HepG2 (cell line): ENCODE data around the gene PRR36. TPM values are rescaled to one million over a fixed set of nuclear protein-coding genes. Genes with fewer than 3 reads are reported as not detected.

Experiments
- ARID4A ChIP-seq: sonication (generic); formaldehyde crosslinking; IDR thresholded peaks from 2 replicates; pipeline ENCODE4 v1.5.0; 2020; ENCODE audit warnings: mild to moderate bottlenecking, missing genetic modification reagents, borderline replicate concordance
- EHMT2 ChIP-seq: fragments of 200-600 bp; sonication (generic); IDR thresholded peaks from 2 replicates; pipeline ENCODE4 v1.7.0; 2017; ENCODE audit warnings: antibody characterized with exemption, low read depth, low read length, borderline replicate concordance
- EZH2 ChIP-seq: conservative IDR thresholded peaks from 2 replicates; pipeline ENCODE4 v1.6.1; 2012; ENCODE audit warnings: mild to moderate bottlenecking, low read depth, low read length, moderate library complexity
- GABPA ChIP-seq, 2 experiments: IDR thresholded peaks; 2 replicates each; pipeline ENCODE4 v1.6.1; 2011 to 2016; ENCODE audit warnings: low read depth in 2 of 2, low read length in 1 of 2, missing biosample characterization in 1 of 2, missing genetic modification characterization in 1 of 2
- KLF9 ChIP-seq: IDR thresholded peaks from 2 replicates; pipeline ENCODE4 v1.6.1; 2016; ENCODE audit warnings: low read depth
- MED13 ChIP-seq: sonication (generic); formaldehyde crosslinking; IDR thresholded peaks from 2 replicates; pipeline ENCODE4 v1.5.0; 2020; ENCODE audit warnings: missing genetic modification reagents
- NCOA2 ChIP-seq: sonication (generic); formaldehyde crosslinking; IDR thresholded peaks from 2 replicates; pipeline ENCODE4 v1.8.0; 2022; ENCODE audit warnings: inconsistent platforms
- RNF219 ChIP-seq: sonication (generic); formaldehyde crosslinking; IDR thresholded peaks from 2 replicates; pipeline ENCODE4 v1.5.0; 2020; ENCODE audit warnings: mild to moderate bottlenecking, missing genetic modification reagents
- SMARCE1 ChIP-seq: fragments of 450-650 bp; IDR thresholded peaks from 2 replicates; pipeline ENCODE4 v1.6.1; 2017; ENCODE audit warnings: borderline replicate concordance
- TRIM24 ChIP-seq: sonication (generic); formaldehyde crosslinking; IDR thresholded peaks from 2 replicates; pipeline ENCODE4 v1.8.0; 2022; ENCODE audit warnings: mild to moderate bottlenecking, missing genetic modification reagents
- ZBTB10 ChIP-seq: sonication (generic); formaldehyde crosslinking; IDR thresholded peaks from 2 replicates; pipeline ENCODE4 v1.4.0; 2020; ENCODE audit warnings: missing genetic modification reagents, borderline replicate concordance
- ZBTB2 ChIP-seq: sonication (generic); formaldehyde crosslinking; IDR thresholded peaks from 2 replicates; pipeline ENCODE4 v1.8.0; 2022; ENCODE audit warnings: low read depth, missing genetic modification reagents
- ZBTB7A ChIP-seq: sonication (generic); formaldehyde crosslinking; IDR thresholded peaks from 2 replicates; pipeline ENCODE4 v1.8.0; 2022; ENCODE audit warnings: mild to moderate bottlenecking, missing genetic modification reagents
- ZNF264 ChIP-seq: sonication (generic); formaldehyde crosslinking; IDR thresholded peaks from 2 replicates; pipeline ENCODE4 v1.4.0; 2020; ENCODE audit warnings: missing genetic modification reagents
- ZNF367 ChIP-seq: sonication (generic); formaldehyde crosslinking; IDR thresholded peaks from 2 replicates; pipeline ENCODE4 v1.4.0; 2020; ENCODE audit warnings: missing genetic modification reagents, borderline replicate concordance
- ZSCAN5A ChIP-seq: sonication (generic); formaldehyde crosslinking; IDR thresholded peaks from 2 replicates; pipeline ENCODE4 v1.8.0; 2022; ENCODE audit warnings: mild to moderate bottlenecking, missing genetic modification reagents, borderline replicate concordance
- polyA plus RNA-seq, 8 experiments: library from polyadenylated mRNA; depleted of rRNA in 3 of 8; stranded (reverse) in 7 of 8; unstranded in 1 of 8; fragments of >200 nt; fragmentation: Illumina TruSeq in 4 of 8; extraction: Trizol in 4 of 8; gene quantifications; 2 replicates each; pipeline versions ENCODE4 v1.2.1 to v1.2.3, GENCODE V29; 2011 to 2016; ENCODE audit warnings: low read depth in 4 of 8, missing spikeins in 1 of 8, mixed read lengths in 1 of 8; ENCODE audit not compliant: insufficient read depth in 1 of 8
- total RNA-seq, 5 experiments: library from RNA; depleted of rRNA; stranded (reverse); fragments of >200 nt; fragmentation: Illumina TruSeq; extraction: Trizol; gene quantifications; 2 replicates each; pipeline ENCODE4 v1.2.3, GENCODE V29; 2016; ENCODE audit warnings: low read depth in 1 of 5

The PRR36 gene
- total and polyA plus RNA-seq, 2 of the 13 experiments (the other 11 are each of a cell fraction or from before 2014, with no cell fraction given), result 0.07 to 0.17 TPM

GRCh38 chr19:7918615-7919421 lies 44.6 kb upstream of the PRR36 start (continued):
- no peak for TF ChIP-seq SMARCE1
- TF ChIP-seq NCOA2 (CRISPR knock-in tag), result no peak; the same call in 1 of the 2 replicates
- no peak for TF ChIP-seq EHMT2
- no peak for TF ChIP-seq ZBTB2 (CRISPR knock-in tag)
- no peak for TF ChIP-seq ZBTB10 (CRISPR knock-in tag)
- TF ChIP-seq KLF9, result no peak
- TF ChIP-seq RNF219, result no peak
- no peak for TF ChIP-seq TRIM24 (CRISPR knock-in tag)
- peak; percentile 31; the same call in 1 of the 2 replicates for TF ChIP-seq MED13 (CRISPR knock-in tag)
- no peak; the same call in 1 of the 2 replicates for TF ChIP-seq ARID4A (CRISPR knock-in tag)
- peak; percentile 53 for TF ChIP-seq ZBTB7A
- no peak for TF ChIP-seq EZH2
- TF ChIP-seq GABPA (IDR thresholded peaks at IDR 0.05; ENCODE audit: low read depth, low read length), result no peak
- TF ChIP-seq GABPA (CRISPR knock-in tag; IDR thresholded peaks at IDR 0.05; ENCODE audit: low read depth), result no peak
- no peak for TF ChIP-seq ZNF367 (CRISPR knock-in tag)
- 0 out of 2 replicates have a peak, but pooled peaks have one; percentile 19 for TF ChIP-seq ZNF264 (CRISPR knock-in tag)
- no peak for TF ChIP-seq ZSCAN5A (CRISPR knock-in tag)
